GM18873 (cell line): ENCODE measurements around the gene CCDC183.
"Not testable (repeated sequence)": the region's sequence is repeated elsewhere in the genome, so short reads cannot be mapped to it uniquely, and the experiment has no call there.

ENCODE experiments used
- ATAC-seq: cut with Tn5 transposase; IDR thresholded peaks from one replicate; pipeline ENCODE4 v1.9.1; 2021; ENCODE audit warnings: mild to moderate bottlenecking, moderate library complexity, moderate number of reproducible peaks; ENCODE audit not compliant: unreplicated experiment, low FRiP score

CCDC183 gene

DNA sequence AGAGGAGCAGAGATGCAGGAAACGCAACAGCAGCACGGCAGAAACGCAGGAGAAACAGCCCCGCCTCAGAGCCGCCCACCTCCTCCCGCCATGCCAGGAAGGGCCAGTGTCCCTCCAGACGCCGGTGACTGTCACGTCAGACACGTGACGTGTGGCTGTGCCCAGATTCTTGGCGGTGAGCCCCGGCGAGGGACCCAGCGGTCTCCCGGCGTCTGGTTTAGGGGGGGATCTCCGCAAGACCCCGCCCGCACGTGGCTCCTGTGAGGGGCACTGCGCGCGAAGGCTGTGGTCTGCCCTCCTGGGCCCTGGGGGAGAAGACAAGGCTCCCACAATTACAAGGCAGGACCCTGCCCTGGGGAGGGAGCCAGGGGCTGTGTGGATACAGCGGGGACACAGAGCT, 35.7 kb upstream of the CCDC183 start:
- ATAC-seq = no peak

DNA sequence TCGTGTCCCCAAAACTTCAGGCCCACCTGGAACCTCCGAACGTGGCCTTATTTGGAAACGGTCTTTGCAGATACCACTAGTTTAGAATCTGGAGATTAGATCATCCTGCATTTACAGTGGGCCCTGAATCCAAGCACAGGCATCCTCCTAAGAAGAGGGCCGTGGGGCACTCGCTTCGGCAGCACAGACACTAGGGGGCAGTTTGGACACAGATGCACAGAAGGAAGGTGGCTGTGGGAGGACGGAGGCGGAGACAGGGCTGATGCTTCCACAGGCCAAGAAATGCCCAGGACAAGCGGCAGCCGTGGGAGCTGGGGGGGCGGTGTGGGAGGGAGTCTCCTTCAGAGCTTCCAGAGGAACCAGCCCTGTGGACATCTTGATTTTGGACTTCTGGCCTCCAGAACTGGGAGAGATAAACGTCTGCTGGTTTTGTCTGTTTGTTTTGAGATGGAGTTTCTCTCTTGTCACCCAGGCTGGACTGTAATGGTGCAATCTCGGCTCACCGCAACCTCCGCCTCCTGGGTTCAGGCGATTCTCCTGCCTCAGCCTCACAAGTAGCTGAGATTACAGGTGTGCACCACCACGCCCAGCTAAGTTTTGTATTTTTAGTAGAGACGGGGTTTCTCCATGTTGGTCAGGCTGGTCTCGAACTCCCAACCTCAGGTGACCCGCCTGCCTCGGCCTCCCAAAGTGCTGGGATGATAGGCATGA, 35.1 kb upstream of the CCDC183 start:
- ATAC-seq = not testable (repeated sequence)

DNA sequence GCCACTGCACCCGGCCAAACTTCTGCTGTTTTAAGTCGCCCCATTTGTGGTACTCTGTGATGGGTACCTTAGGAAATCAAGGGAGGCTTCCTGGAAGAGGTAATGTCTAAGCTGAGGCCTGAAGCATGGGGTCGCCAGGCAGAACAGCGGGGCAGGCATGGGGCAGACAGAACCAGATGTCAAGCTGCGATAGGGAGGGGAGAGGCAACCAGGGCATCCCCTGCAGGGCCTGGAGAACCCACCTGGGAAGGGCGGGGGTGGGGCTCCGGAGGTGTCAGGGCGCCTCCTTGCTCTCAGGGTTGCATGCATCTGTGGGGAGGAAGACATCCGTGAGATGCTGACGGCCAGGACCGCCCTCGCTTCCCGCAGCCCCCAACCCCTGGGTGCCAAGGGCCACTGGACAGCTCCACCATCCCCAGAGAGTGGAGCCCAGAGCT, 34.6 kb upstream of the CCDC183 start:
- ATAC-seq = no peak

DNA sequence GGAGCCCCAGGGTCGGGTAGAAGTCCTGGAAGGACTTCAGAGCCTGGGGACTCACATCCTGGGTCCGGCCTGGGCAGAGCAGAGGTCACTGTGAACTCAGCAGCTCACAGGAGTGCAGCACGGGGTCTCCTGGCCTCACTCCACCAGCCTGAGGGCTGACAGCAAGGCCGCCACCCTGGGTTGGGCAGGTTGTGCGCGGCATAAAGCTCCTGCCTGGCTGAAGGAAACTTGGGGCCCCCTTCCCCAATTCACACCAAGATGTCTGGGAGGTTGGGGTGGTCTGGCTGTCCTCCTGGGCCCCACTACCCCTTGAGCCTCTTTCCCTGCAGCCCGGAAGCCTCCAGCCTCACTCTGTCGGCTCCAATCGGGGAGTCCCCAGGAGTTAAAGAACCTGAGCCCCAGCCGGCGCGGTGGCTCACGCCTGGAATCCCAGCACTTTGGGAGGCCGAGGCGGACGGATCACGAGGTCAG, 33.9 kb upstream of the CCDC183 start:
- no peak for ATAC-seq

DNA sequence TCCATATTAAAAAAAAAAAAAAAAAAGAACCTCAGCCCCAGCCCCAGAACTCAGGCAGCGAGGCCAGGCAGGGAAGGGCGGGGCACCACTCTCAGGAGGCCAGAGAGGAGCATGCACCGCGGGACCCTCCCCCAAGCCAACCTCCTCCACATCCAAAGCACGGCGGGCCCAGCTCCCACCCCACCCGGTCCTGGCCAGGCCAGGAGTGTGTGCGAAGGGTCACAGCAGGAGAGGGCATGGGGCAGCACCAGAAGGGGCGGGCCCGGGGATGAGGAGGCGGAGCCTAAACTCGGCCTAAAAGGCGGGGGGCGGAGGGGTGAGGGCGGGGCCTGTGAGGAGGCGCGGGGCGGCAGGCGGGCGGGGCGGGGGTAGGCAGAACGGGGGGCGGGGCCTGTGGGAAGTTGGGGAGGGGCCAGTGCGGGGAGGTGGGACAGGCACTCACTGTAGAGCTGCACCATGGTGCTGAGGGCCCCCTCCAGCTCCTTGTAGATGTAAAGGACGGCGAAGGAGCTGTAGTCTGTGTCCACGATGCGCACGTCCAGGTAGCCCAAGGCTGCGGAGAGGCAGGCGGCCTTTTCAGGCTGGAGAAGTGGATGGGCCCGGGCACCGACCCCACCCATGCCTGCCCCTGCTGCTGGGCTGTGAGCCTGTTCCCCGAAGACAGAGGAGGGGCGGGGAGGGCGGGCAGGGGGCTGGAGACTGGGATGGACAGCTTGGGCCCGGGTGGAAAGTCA, 33.1 kb upstream of the CCDC183 start:
- ATAC-seq = no peak

DNA sequence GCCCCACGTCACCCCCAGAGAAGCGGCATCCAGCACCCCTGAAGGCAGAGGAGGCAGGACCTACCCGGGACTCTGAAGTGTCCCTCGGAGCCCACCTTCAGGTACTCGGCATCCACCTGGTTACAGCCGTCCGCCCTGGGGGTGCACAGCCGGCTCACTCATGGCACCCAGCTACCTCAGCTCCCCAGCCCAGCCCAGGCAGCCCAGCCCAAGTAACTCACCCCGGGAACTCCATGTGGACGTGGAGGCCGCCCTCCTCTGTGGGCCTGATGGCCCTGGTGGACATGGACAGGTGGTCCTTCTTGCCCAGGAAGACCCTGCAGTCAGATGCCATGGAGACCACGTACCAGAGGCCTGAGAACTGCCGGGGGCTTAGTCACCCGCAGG, 32.5 kb upstream of the CCDC183 start:
- no peak for ATAC-seq

DNA sequence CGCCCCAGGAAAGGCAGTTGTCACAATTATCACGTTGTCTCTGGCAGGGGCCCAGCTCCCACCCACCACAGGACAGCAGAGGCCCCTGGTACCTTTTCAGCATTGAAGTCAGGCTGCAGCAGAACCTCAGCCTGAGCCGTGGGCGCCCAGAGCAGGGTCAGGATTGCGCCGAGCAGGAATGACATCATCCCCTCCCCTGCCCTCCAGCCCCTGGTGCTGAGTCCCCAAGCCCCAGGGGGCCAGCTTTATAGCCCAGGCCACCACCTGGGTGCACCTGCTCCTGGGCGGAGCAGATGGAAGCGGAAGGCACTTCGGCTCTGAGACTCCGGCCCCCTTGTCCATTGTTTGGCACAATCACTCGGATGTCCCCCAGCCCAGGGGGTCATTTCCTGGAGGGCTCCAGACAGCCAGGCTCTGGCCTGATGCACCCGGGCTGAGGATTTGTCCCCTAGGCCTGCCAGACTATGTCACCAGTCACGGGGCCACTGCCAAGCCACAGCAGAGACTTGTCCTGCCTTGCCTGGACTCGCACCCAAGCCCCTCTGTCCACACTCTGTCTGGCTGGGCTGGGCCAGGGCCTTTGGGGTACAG, 31.7 kb upstream of the CCDC183 start, which contains the start of gene LCN15:
TSS of gene LCN15 (minus strand) at position 218 of the 591 bp plus-strand sequence. CDS start at position 188, 30 bp downstream.
- ATAC-seq = no peak

DNA sequence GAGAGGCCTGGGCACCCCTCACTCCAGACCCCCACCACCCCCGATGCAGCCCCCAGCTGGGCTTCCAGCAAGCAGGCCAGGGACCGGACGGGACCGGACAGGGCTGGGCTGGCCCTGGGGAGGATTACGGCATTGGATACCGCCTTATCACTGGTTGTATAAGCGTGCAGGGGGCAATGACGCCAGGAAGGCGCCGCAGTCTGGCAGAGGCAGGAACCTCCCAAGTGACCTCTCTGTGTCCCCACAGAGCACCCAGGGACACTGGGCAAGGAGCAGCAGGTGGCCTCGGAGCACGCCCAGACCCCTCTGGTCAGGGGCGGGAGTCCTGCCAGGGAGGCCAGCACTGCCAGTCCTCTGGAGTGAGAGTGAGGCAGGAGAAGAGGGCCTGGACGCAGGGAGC, 31.1 kb upstream of the CCDC183 start:
- ATAC-seq = no peak

DNA sequence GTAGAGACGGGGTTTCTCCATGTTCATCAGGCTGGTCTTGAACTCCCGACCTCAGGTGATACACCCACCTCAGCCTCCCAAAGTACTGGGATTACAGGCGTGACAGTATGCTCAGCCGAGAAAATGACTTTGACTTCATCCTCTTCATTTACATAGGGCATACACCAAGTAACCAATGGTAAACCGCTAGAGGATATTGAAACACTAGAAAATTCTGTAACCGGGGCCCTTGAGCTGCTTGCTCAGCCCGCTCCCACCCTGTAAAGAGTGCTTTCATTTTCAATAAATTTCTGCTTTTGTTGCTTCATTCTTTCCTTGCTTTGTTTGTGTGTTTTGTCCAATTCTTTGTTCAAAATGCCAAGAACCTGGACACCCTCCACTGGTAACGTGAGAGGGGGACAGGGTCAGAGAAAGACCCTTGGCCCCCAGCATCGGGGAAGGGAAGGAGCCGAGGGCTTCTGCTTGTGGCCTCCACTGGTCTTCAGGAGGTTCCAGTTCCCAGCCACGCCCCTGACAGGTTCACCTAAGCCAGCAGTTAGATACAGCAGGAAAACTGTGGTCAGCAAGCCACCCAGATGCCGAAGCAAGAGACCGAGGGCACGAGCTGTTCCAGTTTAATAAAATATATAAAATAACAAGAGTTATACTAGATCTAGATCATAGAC, 30.3 kb upstream of the CCDC183 start:
- ATAC-seq = not testable (repeated sequence)

DNA sequence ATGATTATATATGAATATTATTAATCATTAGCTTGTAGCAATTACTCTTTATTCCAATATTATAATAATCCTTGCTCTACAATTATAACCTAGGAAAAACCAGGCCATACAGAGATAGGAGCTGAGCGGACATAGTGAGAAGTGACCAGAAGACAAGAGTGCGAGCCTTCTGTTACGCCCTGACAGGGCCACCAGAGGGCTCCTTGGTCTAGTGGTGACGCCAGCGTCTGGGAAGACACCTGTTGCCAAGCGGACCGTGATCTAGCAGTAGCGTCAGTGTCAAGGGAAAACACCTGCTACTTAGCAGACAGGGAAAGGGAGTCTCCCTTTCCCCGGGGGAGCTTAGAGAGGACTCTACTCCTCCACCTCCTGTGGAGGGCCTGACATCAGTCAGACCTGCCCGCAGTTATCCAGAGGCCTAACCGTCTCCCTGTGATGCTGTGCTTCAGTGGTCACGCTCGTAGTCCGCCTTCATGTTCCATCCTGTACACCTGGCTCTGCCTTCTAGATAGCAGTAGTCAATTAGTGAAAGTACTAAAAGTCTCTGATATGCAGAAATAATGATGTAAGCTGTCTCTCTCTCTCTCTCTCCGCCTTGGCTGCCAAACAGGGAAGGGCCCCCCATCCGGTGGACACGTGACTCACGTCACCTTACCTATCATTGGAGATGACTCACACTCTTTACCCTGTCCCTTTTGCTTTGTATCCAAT, 29.6 kb upstream of the CCDC183 start:
- ATAC-seq = not testable (repeated sequence)

DNA sequence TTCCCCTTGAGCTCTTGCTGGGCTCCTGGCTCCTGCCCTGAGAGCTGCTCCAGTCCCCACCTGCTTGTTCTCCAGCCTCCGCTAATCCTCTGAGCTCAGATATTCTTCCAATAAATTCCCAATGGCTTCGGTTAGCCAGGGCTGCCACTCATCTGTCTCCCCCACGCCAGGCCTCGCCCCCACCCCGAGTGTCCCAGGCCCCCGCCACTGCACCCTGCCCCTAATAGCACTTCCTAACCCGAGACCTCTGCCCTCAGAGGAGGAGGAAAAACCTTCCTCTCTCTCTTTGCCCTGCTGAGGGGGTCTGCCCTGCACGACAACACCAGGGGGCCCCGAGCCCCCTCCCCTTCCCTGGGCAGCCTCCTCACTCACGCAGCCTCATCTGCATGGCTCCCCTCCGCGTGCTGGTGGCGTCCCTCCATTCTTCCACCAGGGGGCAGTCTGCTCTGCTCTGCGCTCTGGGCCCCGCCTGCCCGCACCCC, 26.4 kb upstream of the CCDC183 start:
- no peak for ATAC-seq

DNA sequence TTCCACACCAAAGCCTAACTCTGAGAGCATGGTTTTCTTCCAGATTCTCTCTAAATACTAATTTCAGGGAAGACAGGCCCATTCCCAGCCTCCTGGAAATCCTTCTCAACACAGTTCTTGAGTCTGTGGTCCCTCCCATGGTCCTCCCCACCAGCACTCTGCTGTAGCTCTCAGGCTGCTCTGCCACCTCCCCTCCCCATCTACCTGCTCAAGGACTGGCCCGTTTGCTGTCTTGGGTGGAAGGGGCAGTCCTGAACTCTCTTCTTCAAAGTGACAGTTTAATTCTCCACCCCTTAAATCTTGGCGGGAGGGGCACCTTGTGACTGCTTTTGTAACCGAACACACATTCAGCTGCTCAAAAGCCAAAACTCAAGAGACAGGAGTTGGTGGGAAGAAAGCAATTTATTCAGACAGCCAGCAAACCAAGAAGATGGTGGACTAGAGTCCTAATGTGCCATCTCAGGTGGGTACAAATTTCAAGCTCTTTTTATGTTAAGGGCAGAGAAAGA, 24.2 kb upstream of the CCDC183 start:
- ATAC-seq = no peak

DNA sequence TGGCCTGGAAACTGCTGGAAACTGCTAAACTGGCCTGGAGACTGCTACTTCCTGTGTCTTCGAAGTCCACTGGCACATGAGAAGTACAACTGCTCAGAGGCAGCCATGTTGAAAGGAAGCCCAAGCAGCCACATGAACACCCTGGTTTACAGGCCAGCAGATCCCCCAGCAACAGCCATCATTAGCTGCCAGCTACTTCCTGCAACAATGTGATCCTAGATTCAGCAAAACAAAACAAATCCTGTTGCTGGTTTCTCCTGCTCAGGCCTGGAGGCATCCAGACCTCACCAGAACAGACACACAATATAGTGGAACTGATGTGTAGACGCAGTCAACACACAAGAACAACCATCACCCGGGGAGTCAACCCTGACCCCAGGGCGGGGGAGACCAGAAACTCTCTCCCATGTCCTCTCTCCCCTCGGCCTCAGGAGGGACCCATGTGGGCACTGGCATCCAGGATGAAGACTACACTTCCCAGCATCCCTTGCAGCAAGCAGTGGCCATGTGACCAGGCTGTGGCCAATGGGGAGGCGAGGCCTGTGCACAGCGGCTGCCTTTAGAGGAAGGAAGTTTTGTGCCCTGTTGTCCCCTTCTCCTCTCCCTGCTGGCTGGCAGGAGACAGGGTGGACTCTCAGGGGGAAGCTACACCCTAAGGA, 22.6 kb upstream of the CCDC183 start:
- no peak for ATAC-seq

DNA sequence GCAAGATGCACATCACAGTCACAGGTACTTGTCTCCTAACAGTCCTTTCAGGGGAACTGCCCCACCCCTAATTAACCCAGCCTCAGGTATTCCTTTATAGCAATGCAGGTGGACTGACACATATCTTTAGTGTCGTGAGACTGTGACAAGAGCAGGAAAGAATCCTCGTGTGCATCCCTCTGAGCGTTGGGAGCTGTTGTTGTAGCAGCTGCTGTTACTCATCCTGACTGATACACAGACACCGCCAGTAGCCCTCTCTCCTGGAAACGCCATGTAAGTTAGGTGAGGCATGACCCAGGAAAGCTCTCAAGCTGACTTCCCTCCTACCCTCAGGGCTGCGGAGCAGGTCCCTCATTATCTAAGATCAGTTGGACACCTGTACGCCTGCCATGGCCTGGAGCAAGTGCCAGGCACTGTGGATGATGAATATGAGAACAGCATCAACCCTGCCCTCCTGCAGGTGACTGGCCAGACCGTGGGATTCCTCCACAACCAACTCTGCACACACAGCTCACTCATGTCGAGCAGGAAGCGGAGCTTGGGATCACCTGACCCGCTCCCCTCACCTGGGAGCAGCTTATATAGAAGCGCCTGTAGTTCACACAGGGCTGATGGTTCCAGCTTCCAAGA, 21.6 kb upstream of the CCDC183 start:
- ATAC-seq = no peak

DNA sequence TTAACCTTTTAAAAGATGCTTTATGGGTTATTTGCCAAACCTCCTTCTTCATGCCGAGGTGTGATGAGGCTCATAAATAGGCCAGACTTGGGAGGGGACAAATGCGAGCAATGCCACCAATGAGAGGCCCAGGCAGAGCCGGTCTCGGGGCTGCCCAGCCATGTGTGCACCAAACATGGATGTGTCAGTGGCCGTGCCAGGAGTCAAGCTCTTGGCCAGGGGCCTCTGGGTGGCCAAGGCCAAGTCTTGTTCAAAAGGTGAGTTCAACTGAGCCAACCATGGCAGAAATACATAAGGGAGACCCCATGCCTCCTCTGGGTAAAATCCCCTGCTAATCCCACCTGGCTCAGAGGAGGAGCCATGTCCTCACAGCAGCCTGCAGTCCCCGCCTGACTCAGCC, 20.9 kb upstream of the CCDC183 start:
- ATAC-seq = no peak

DNA sequence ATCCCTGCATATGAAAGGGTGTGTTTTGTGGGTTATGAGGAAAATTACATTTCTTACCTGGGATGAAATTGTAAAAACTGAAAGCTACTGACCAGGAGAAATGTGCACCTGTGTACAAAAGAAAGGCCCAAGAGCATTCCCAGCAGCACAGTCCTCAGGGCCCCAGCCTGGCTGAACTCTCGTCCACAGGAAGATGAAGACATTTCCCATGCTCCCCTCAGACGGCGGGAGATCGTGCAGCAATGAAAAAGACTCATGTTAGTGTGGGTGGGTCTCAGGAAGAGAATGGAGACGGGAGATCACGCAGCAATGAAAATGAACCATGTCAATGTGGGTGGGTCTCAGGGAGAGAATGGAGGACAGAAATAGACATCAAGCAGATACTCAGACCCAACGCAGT, 19.2 kb upstream of the CCDC183 start:
- no peak for ATAC-seq

DNA sequence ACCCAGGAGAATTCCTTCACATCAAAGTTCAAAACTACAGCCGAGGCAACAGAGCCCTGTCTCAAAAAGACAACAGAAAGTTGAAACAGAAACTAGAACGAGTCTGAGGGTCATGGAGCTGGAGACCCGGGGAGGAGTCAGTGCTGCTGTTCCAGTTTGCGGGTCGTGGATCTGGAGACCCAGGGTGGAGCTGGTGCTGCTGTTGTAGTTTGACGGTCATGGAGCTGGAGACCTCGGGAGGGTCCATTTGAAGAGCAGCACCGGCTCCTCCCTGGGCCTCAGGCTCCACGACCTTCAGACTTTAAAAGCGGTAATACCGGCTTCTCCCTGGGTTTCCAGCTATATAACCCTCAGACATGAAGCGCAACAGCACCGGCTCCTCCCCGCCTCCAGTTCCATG, 18.8 kb upstream of the CCDC183 start:
- no peak for ATAC-seq

DNA sequence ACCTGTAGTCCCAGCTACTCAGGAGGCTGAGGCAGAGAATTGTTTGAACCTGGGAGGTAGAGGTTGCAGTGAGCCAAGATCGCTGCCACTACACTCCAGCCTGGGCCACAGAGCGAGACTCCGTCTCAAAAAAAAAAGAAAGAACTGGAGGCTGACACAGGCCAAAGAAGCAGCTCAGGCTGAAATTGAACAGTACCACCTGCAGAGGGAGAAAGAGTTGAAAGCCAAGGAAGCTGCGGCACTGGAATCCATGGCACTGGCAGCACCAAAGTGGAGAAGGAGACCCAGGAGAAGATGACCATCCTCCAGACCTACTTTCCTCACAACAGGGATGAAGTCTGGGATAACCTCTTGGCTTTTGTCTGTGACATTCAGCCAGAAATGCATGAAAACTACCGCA, 16.3 kb upstream of the CCDC183 start:
- no peak for ATAC-seq

DNA sequence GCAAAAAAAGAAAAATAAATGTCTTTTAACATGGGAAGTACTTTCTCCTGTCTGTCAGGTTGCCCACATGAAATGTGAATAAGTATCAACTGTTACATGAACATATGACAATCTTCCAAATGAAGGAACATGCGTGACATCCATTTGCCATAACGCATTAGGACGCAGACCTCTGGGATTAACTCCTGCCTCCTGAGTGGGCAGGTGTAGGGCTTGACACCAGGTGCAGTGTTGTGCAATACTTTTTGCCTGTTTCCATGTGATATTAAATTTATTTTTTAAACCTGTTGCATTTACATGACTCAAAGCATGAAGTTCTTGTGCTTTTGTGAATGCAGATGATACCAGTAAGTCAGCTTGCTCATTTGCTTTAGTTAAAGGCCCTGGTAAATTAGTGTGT, 13.7 kb upstream of the CCDC183 start:
- ATAC-seq = no peak
